Measurements from ENCODE around the gene CRYGC. TPM values are rescaled to one million over a fixed set of nuclear protein-coding genes. Genes with fewer than 3 reads are reported as not detected.

Gene CRYGC
- total and polyA plus RNA-seq, 2 of the 13 experiments (the other 11 are each of a cell fraction or from before 2014, with no cell fraction given): 0.20 to 0.27 TPM

DNA sequence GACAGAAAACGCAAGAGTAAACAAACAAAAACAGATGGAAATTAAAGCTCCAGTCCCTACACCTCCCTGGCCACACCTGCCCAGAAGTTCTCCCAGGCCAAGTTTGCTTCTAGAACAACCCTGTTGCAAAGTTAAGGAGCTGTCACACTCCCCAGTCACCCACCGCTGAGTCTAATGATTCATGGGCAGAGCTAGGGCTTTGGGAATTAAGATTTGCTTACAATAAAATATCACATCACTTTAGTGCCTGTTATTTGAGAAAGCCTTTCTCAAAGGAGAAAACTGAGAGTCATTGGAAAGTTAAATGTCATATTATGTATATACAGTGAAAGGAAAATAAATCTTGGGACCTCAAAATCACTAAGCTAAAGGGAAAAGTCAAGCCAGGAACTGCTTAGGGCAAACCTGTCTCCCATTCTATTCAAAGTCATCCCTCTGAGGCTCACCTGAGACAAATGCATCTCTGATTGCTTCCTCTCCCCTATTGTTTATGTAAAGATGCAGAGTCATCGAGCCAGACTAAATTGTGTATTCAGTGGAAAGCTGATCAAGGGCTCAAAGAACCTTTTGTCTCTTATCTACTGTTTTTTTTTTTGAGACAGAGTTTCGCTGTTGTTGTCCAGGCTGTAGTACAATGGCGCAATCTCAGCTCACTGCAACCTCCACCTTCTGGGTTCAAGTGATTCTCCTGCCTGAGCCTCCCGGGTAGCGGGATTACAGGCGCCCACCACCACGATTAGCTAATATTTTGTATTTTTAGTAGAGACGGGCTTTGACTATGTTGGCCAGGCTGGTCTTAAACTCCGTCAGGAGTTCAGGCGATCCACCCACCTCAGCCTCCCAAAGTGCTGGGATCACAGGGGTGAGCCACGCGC, 13.5 kb upstream of the CRYGC start (continued):
- TF ChIP-seq, protein P1, sequence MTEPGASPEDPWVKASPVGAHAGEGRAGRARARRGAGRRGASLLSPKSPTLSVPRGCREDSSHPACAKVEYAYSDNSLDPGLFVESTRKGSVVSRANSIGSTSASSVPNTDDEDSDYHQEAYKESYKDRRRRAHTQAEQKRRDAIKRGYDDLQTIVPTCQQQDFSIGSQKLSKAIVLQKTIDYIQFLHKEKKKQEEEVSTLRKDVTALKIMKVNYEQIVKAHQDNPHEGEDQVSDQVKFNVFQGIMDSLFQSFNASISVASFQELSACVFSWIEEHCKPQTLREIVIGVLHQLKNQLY (CRISPR knock-in tag; IDR thresholded peaks at IDR 0.05): no peak
- TF ChIP-seq, protein P2, sequence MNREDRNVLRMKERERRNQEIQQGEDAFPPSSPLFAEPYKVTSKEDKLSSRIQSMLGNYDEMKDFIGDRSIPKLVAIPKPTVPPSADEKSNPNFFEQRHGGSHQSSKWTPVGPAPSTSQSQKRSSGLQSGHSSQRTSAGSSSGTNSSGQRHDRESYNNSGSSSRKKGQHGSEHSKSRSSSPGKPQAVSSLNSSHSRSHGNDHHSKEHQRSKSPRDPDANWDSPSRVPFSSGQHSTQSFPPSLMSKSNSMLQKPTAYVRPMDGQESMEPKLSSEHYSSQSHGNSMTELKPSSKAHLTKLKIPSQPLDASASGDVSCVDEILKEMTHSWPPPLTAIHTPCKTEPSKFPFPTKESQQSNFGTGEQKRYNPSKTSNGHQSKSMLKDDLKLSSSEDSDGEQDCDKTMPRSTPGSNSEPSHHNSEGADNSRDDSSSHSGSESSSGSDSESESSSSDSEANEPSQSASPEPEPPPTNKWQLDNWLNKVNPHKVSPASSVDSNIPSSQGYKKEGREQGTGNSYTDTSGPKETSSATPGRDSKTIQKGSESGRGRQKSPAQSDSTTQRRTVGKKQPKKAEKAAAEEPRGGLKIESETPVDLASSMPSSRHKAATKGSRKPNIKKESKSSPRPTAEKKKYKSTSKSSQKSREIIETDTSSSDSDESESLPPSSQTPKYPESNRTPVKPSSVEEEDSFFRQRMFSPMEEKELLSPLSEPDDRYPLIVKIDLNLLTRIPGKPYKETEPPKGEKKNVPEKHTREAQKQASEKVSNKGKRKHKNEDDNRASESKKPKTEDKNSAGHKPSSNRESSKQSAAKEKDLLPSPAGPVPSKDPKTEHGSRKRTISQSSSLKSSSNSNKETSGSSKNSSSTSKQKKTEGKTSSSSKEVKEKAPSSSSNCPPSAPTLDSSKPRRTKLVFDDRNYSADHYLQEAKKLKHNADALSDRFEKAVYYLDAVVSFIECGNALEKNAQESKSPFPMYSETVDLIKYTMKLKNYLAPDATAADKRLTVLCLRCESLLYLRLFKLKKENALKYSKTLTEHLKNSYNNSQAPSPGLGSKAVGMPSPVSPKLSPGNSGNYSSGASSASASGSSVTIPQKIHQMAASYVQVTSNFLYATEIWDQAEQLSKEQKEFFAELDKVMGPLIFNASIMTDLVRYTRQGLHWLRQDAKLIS (CRISPR knock-in tag; IDR thresholded peaks at IDR 0.05): no peak
- TF ChIP-seq GATA4 (IDR thresholded peaks at IDR 0.05; ENCODE audit: borderline replicate concordance, low read depth) (peak; percentile 64; the same call in 1 of the 2 replicates), ZFP1 (CRISPR knock-in tag; IDR thresholded peaks at IDR 0.05) (no peak), ZNF577 (CRISPR knock-in tag; IDR thresholded peaks at IDR 0.05; ENCODE audit: borderline replicate concordance, low read depth) (no peak), ZNF557 (CRISPR knock-in tag; IDR thresholded peaks at IDR 0.05) (no peak), GABPB1 (CRISPR knock-in tag; IDR thresholded peaks at IDR 0.05) (peak; percentile 33; the same call in 1 of the 2 replicates), ZMAT3 (CRISPR knock-in tag; conservative IDR thresholded peaks at IDR 0.05) (no peak), EED (CRISPR knock-in tag; IDR thresholded peaks at IDR 0.05) (no peak), SYNCRIP (IDR thresholded peaks at IDR 0.05; ENCODE audit: insufficient read depth, low read depth, low read length) (no peak), ELF1 (CRISPR knock-in tag; IDR thresholded peaks at IDR 0.05) (no peak), AGO2 (optimal IDR thresholded peaks at IDR 0.05; ENCODE audit: low read depth, low read length) (no peak), ZNF816 (CRISPR knock-in tag; IDR thresholded peaks at IDR 0.05; ENCODE audit: borderline replicate concordance) (no peak), ZNF20 (CRISPR knock-in tag; IDR thresholded peaks at IDR 0.05) (0 out of 2 replicates have a peak, but pooled peaks have one; percentile 60), SOX13 (IDR thresholded peaks at IDR 0.05) (peak; percentile 97), SOX13 (CRISPR knock-in tag; conservative IDR thresholded peaks at IDR 0.05 in 1 of 2, IDR thresholded peaks at IDR 0.05 in 1 of 2) (peak in 1 of 2 experiments; percentile 99; a peak in 2 of 4 replicates), IRX3 (CRISPR knock-in tag; IDR thresholded peaks at IDR 0.05; ENCODE audit: borderline replicate concordance, low read depth) (no peak), HDAC2 (CRISPR knock-in tag; IDR thresholded peaks at IDR 0.05) (peak; percentile 62; the same call in 1 of the 2 replicates), CENPX (CRISPR knock-in tag; IDR thresholded peaks at IDR 0.05) (no peak)
- TF ChIP-seq, protein P3, sequence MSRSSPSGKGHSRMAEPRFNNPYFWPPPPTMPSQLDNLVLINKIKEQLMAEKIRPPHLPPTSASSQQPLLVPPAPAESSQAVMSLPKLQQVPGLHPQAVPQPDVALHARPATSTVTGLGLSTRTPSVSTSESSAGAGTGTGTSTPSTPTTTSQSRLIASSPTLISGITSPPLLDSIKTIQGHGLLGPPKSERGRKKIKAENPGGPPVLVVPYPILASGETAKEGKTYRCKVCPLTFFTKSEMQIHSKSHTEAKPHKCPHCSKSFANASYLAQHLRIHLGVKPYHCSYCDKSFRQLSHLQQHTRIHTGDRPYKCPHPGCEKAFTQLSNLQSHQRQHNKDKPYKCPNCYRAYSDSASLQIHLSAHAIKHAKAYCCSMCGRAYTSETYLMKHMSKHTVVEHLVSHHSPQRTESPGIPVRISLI (CRISPR knock-in tag; IDR thresholded peaks at IDR 0.05; ENCODE audit: borderline replicate concordance): peak; percentile 96
- TF ChIP-seq, protein P4, sequence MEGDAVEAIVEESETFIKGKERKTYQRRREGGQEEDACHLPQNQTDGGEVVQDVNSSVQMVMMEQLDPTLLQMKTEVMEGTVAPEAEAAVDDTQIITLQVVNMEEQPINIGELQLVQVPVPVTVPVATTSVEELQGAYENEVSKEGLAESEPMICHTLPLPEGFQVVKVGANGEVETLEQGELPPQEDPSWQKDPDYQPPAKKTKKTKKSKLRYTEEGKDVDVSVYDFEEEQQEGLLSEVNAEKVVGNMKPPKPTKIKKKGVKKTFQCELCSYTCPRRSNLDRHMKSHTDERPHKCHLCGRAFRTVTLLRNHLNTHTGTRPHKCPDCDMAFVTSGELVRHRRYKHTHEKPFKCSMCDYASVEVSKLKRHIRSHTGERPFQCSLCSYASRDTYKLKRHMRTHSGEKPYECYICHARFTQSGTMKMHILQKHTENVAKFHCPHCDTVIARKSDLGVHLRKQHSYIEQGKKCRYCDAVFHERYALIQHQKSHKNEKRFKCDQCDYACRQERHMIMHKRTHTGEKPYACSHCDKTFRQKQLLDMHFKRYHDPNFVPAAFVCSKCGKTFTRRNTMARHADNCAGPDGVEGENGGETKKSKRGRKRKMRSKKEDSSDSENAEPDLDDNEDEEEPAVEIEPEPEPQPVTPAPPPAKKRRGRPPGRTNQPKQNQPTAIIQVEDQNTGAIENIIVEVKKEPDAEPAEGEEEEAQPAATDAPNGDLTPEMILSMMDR (CRISPR knock-in tag; IDR thresholded peaks at IDR 0.05): no peak

Measured in HepG2 (cell line).